ENCODE results near the gene ADRA2B. TPM values are rescaled to one million over a fixed set of nuclear protein-coding genes. Genes with fewer than 3 reads are reported as not detected.
"Not testable (repeated sequence)": the region's sequence is repeated elsewhere in the genome, so short reads cannot be mapped to it uniquely, and the experiment has no call there.

Gene ADRA2B
- total RNA-seq, 1 experiment from 2014 or later, result not detected

DNA sequence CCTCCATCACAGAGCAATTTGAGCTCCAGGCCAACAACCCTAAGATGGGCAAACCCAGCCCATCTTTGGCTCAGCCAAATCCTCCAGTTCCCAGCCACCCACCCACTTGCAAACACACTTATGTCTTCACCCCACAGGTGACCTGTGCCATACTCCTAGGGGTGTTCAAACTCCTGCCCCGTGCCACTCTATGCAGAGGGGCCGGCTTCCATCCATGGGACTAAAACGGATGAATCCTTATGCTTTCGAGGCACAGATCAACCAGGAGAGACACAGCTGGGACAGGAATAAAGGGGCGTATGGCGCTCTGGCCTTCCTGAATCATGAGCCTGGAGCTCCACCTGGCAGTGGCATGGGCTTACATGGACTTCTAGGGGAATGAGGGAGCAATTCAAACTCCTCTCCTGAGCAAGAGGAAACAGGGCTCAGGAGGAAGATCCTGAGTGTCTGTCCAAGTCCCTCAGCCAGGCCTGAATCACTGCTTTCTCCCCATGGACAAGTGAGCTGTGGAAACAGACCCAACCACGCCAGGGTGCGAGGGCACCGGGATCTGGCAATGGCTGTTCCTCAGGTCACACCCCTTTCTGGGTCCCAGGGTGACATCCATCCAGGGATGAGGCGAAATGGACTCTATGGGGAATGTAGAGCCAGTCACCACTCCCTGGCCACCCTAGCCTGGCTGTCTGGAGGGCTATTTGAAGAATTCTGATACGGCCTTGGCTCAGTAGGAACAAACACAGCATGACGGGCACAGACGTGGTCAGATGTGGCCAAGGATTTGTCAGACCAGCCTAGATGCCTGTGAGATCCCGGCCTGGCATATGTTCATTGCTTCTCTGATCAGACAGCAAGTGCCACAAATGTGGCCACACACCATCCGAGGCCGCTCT is 45.0 kb downstream of the ADRA2B start:
- H3K27ac Mint-ChIP-seq (ENCODE audit: low read depth, unreplicated experiment); H3K4me1 Mint-ChIP-seq (ENCODE audit: insufficient read depth, unreplicated experiment); H3K36me3 Mint-ChIP-seq (ENCODE audit: insufficient read depth, unreplicated experiment); H3K4me3 Mint-ChIP-seq (ENCODE audit: unreplicated experiment); BruUV-seq (replicated peaks); DNase-seq (ENCODE audit: unreplicated experiment); POLR2A ChIA-PET; H3K27me3 Mint-ChIP-seq (ENCODE audit: insufficient read depth, unreplicated experiment); intact Hi-C loops (cut with micrococcal nuclease): not testable (repeated sequence)
- CTCF ChIA-PET, result interaction anchor here (1.5 kb wide), 1 partner anchor 49 kb away, joined by 3 read pairs; no protein-coding TSS in a partner anchor
- peaks cover 12% of the 10 kb centered on the region for H3K9me3 Mint-ChIP-seq (ENCODE audit: unreplicated experiment)

GRCh38 chr2:96070351-96070750 is 46.0 kb downstream of the ADRA2B start:
- H3K36me3 Mint-ChIP-seq (ENCODE audit: insufficient read depth, unreplicated experiment); POLR2A ChIA-PET; H3K4me3 Mint-ChIP-seq (ENCODE audit: unreplicated experiment); H3K27me3 Mint-ChIP-seq (ENCODE audit: insufficient read depth, unreplicated experiment); H3K4me1 Mint-ChIP-seq (ENCODE audit: insufficient read depth, unreplicated experiment); H3K9me3 Mint-ChIP-seq (ENCODE audit: unreplicated experiment); H3K27ac Mint-ChIP-seq (ENCODE audit: low read depth, unreplicated experiment); DNase-seq (ENCODE audit: unreplicated experiment); intact Hi-C loops (cut with micrococcal nuclease); BruUV-seq (replicated peaks): not testable (repeated sequence)
- CTCF ChIA-PET, result interaction anchor here (1.5 kb wide), 1 partner anchor 48 kb away, joined by 3 read pairs; no protein-coding TSS in a partner anchor

DNA sequence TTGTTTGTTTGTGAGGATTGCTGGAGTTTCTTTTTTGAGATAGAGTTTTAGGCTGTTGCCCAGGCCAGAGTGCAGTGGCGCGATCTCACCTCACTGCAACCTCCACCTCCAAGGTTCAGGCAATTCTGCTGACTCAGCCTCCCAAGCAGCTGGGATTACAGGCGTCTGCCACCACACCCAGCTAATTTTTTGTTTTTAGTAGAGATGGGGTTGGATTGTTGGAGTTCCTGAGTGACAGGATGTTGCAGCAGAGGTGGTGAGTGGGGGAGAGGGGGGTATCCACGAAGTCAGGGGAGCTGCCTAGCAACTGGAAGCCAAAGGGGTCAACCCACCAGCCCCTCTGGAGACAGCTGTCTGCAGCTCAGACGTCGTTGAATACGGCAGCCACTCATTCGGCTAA is 46.5 kb downstream of the ADRA2B start:
- not testable (repeated sequence) for H3K4me1 Mint-ChIP-seq (ENCODE audit: insufficient read depth, unreplicated experiment); H3K9me3 Mint-ChIP-seq (ENCODE audit: unreplicated experiment)
- intact Hi-C loops (cut with micrococcal nuclease), result loop anchor here (10.0 kb wide), 1 partner anchor 195 kb away; the partner anchor contains the start of genes CIAO1 and TMEM127

GRCh38 chr2:96067902-96068581 is 48.3 kb downstream of the ADRA2B start:
- H3K4me3 Mint-ChIP-seq (ENCODE audit: unreplicated experiment); BruUV-seq (replicated peaks); H3K36me3 Mint-ChIP-seq (ENCODE audit: insufficient read depth, unreplicated experiment); POLR2A ChIA-PET; H3K4me1 Mint-ChIP-seq (ENCODE audit: insufficient read depth, unreplicated experiment); H3K27ac Mint-ChIP-seq (ENCODE audit: low read depth, unreplicated experiment); H3K9me3 Mint-ChIP-seq (ENCODE audit: unreplicated experiment); H3K27me3 Mint-ChIP-seq (ENCODE audit: insufficient read depth, unreplicated experiment): not testable (repeated sequence)
- DNase-seq (ENCODE audit: unreplicated experiment), result peak; percentile 62
- CTCF ChIA-PET, result interaction anchor here (0.6 to 1.2 kb wide), 4 partner anchors 236 to 1632 kb away, joined by 3 to 5 read pairs (median 4); partner anchors contain the start of gene COX5B
- intact Hi-C loops (cut with micrococcal nuclease), result loop anchor here (10.0 kb wide), 1 partner anchor 197 kb away; the partner anchor contains the start of genes CIAO1 and TMEM127

More for the DNA sequence above, 46.5 kb downstream of the ADRA2B start:
- H3K4me3 Mint-ChIP-seq (ENCODE audit: unreplicated experiment); BruUV-seq (replicated peaks); H3K27me3 Mint-ChIP-seq (ENCODE audit: insufficient read depth, unreplicated experiment); H3K27ac Mint-ChIP-seq (ENCODE audit: low read depth, unreplicated experiment); POLR2A ChIA-PET; DNase-seq (ENCODE audit: unreplicated experiment); H3K36me3 Mint-ChIP-seq (ENCODE audit: insufficient read depth, unreplicated experiment): not testable (repeated sequence)
- CTCF ChIA-PET, result interaction anchor here (1.5 kb wide), 1 partner anchor 47 kb away, joined by 3 read pairs; no protein-coding TSS in a partner anchor

DNA sequence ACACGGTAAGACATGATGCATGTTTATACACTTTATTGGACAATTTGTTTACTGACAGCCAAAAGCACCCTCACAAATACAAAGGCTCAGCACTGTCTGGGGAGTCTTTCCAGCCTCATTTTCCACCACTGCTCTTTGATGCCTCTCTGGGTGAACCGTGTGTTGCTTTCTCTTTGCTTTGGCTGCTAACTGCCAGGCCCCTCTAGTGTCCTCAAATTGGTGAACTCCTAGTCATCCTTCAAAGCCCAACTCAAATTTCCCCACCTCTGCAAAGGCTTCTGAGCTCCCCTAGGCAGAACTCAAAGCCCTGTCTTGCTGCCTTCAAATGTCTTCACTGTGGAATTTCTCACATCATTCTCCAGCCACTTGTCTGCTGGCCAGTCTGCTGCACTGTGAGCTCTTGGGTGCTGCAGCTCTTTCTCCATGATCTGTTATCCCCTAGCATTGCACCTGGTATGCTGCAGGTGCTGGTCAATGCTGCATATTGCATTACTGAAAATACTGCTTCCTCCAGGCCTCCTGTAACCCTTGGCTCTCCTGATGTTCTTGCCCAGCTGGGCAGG is 49.2 kb downstream of the ADRA2B start:
- BruUV-seq (replicated peaks); POLR2A ChIA-PET: not testable (repeated sequence)

DNA sequence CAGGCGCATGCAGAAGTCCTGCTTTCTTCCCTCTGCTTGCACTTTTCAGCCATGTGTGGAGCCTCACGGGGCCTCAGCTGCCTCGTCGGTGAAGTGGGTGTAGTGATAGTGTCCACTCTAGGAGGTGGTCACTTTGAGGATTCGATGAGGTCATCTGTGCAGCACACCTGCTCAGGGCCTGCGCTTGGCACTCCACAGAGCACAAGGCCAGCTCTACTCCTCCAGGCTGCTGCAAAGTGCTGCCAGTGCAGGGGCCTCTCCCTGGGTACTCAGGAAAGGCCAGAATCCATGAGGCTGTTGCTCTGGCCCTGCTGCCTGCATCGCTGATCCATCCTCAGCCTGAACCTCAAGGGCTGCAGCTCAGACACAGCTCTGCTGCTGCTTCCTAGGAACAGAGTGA is 49.9 kb downstream of the ADRA2B start:
- POLR2A ChIA-PET; H3K27ac Mint-ChIP-seq (ENCODE audit: low read depth, unreplicated experiment); CTCF ChIA-PET; H3K9me3 Mint-ChIP-seq (ENCODE audit: unreplicated experiment); BruUV-seq (replicated peaks); DNase-seq (ENCODE audit: unreplicated experiment); H3K27me3 Mint-ChIP-seq (ENCODE audit: insufficient read depth, unreplicated experiment); H3K4me3 Mint-ChIP-seq (ENCODE audit: unreplicated experiment); H3K4me1 Mint-ChIP-seq (ENCODE audit: insufficient read depth, unreplicated experiment); H3K36me3 Mint-ChIP-seq (ENCODE audit: insufficient read depth, unreplicated experiment): not testable (repeated sequence)
- intact Hi-C loops (cut with micrococcal nuclease), result loop anchor here (10.0 kb wide), 1 partner anchor 198 kb away; the partner anchor contains the start of genes CIAO1 and TMEM127

More for the DNA sequence above, 49.2 kb downstream of the ADRA2B start:
- CTCF ChIA-PET, result interaction anchor here (1.0 to 1.2 kb wide), 2 partner anchors 1631 to 1633 kb away, joined by 4 read pairs; no protein-coding TSS in a partner anchor
- intact Hi-C loops (cut with micrococcal nuclease), result loop anchor here (10.0 kb wide), 1 partner anchor 198 kb away; the partner anchor contains the start of genes CIAO1 and TMEM127
- H3K4me1 Mint-ChIP-seq (ENCODE audit: insufficient read depth, unreplicated experiment); H3K9me3 Mint-ChIP-seq (ENCODE audit: unreplicated experiment); DNase-seq (ENCODE audit: unreplicated experiment); H3K4me3 Mint-ChIP-seq (ENCODE audit: unreplicated experiment); H3K36me3 Mint-ChIP-seq (ENCODE audit: insufficient read depth, unreplicated experiment); H3K27ac Mint-ChIP-seq (ENCODE audit: low read depth, unreplicated experiment); H3K27me3 Mint-ChIP-seq (ENCODE audit: insufficient read depth, unreplicated experiment): not testable (repeated sequence)

GRCh38 chr2:96065954-96066353 is 50.4 kb downstream of the ADRA2B start:
- H3K9me3 Mint-ChIP-seq (ENCODE audit: unreplicated experiment); DNase-seq (ENCODE audit: unreplicated experiment); H3K27ac Mint-ChIP-seq (ENCODE audit: low read depth, unreplicated experiment); H3K27me3 Mint-ChIP-seq (ENCODE audit: insufficient read depth, unreplicated experiment); H3K4me1 Mint-ChIP-seq (ENCODE audit: insufficient read depth, unreplicated experiment); H3K4me3 Mint-ChIP-seq (ENCODE audit: unreplicated experiment); POLR2A ChIA-PET; BruUV-seq (replicated peaks); H3K36me3 Mint-ChIP-seq (ENCODE audit: insufficient read depth, unreplicated experiment): not testable (repeated sequence)
- intact Hi-C loops (cut with micrococcal nuclease), result loop anchor here (10.0 kb wide), 1 partner anchor 199 kb away; the partner anchor contains the start of genes CIAO1 and TMEM127
- CTCF ChIA-PET, result interaction anchor here (0.9 kb wide), 1 partner anchor 43 kb away, joined by 3 read pairs; no protein-coding TSS in a partner anchor

Measured in MCF 10A (cell line).